HG03521 (cell line): ENCODE results near the gene LUC7L.
A peak's percentile ranks its signal among the peaks of the same experiment; 100 is the strongest.
"Not testable (repeated sequence)": the region's sequence is repeated elsewhere in the genome, so short reads cannot be mapped to it uniquely, and the experiment has no call there.

ENCODE experiments used
- ATAC-seq: cut with Tn5 transposase; IDR thresholded peaks from one replicate; pipeline ENCODE4 v1.9.1; 2021; ENCODE audit warnings: mild to moderate bottlenecking, moderate library complexity; ENCODE audit not compliant: unreplicated experiment

Gene LUC7L

DNA sequence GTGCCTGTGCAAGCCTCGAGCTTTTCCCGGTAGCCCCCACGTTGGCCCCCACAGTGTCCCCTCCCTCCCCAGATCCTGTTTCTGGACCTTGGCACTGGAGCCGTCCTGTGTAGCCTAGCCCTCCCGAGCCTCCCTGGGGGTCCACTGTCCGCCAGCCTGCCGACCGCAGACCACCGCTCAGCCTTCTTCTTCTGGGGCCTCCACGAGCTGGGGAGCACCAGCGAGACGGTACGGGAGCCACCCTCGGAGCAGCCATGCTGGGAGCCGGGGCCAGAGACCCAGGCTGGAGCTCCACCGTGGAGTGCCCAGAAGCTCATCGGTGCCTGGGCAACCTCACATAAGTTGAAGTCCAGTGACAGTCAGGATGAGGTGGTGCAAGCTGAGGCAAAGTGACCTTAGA lies 34.7 kb upstream of the LUC7L start:
- no peak for ATAC-seq

GRCh38 chr16:263182-263774 lies 34.0 kb upstream of the LUC7L start:
- no peak for ATAC-seq

- ATAC-seq: no peak
Measured at GRCh38 chr16:262121-262745, 33.0 kb upstream of the LUC7L start.

DNA sequence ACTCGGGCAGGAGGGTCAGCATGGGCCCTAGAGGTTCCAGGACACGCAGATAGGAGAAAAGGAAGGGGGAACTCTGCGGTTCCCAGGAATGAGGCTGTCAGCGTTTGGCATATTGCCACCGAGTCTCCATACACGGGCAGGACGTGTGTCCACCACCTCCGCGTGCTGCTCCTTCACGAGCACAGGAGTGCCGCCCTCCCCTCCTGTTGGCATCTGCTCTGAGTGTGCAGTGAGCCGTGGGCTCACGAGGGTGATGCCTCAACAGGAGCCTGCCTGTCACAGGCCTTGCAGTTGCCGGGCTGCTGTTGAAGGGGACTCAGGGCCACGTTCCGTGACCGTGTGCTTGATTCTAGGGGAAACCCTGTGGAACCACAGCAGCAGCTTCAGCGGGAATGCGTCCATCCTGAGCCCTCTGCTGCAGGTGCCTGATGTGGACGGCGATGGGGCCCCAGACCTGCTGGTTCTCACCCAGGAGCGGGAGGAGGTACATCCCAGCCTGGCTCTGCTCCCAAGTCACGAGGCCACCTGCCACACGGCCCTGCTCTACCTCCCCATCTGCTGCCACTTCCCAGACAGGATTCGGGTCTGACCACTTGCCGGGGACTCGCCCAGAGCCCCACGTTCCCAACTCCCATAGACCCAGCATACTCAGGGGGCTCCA lies 31.9 kb upstream of the LUC7L start:
- no peak for ATAC-seq

DNA sequence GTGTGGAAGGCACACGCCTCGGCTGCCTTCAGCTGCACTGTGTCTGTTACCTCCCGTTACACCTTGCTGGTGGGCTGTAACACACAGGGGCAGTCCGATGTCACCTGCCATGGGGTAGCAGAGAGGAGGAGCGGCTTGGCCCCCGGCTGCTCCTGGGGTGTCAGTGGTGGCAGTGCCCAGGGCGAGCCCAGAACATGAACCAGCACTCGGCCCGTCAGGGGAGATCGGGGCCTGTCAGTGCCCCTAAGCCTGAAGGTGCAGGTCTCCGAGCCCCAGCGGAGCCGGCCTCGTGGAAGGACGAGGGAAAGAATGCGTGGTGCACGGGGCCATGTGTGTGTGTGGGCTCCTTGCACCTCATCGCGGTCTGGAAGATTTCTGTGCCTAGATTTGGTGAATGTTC lies 31.1 kb upstream of the LUC7L start:
- ATAC-seq: no peak

DNA sequence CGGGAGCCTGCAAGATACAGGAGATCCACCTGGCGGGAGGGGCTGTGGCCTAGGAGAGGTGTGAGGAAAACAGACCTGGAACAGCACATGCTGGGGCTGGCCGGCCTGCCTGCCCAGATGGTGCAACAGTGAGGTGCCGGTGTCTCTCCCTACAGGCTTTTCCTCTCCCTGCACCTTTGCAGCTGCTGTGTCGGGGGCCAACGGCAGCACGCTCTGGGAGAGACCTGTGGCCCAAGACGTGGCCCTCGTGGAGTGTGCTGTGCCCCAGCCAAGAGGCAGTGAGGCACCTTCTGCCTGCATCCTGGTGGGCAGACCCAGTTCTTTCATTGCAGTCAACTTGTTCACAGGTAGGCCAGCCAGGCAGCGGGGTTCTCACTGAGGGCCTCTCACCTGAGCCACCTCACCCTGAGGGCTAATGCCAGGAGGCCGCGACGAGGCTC lies 30.6 kb upstream of the LUC7L start:
- no peak for ATAC-seq

- ATAC-seq: no peak
Measured at GRCh38 chr16:259226-259625, 30.0 kb upstream of the LUC7L start.

- not testable (repeated sequence) for ATAC-seq
Measured at GRCh38 chr16:258091-258490, 28.8 kb upstream of the LUC7L start.

DNA sequence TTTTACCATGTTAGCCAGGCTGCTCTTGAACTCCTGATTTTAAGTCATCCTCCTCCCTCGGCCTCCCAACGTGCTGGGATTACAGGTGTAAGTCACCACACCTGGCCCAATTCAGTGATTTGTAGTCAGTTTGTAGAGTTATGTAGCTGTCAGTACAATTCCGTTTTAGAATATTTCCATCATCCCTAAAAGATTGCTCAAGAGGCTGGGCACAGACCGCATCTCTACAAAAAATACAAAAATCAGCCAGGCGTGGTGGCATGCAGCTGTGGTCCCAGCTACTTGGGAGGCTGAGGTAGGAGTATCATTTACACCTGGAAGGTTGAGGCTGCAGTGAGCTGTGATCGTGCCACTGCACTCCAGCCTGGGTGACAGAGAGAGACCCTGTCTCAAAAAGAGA lies 25.9 kb upstream of the LUC7L start:
- no peak for ATAC-seq

- ATAC-seq: no peak
Measured at GRCh38 chr16:254461-254860, 25.2 kb upstream of the LUC7L start.

DNA sequence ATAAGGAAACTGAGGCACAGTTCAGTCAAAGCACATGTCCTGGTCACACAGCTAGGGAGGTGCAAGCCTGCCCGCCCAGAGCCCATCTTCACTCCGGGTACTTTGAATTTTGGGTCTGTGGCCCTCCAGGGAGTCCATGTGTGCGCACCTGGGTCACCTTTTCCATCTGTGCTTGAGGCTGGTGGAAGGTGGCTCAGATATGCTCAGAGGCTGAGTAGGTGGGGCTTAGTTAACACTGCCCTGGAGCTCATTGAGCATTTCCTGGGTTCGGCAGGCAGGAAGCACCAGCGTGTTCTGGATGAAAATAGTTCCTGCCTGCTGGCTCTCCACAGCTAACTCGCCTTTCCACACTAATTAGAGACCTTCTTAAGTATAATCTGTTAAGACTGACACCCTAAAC lies 24.6 kb upstream of the LUC7L start:
- ATAC-seq: no peak

- ATAC-seq: no peak
Measured at GRCh38 chr16:252366-253337, 23.4 kb upstream of the LUC7L start.

- no peak for ATAC-seq
Measured at GRCh38 chr16:249431-249830, 20.2 kb upstream of the LUC7L start.

GRCh38 chr16:247027-247426 lies 17.8 kb upstream of the LUC7L start:
- ATAC-seq: no peak

- no peak for ATAC-seq
Measured at GRCh38 chr16:245105-245504, 15.9 kb upstream of the LUC7L start.

DNA sequence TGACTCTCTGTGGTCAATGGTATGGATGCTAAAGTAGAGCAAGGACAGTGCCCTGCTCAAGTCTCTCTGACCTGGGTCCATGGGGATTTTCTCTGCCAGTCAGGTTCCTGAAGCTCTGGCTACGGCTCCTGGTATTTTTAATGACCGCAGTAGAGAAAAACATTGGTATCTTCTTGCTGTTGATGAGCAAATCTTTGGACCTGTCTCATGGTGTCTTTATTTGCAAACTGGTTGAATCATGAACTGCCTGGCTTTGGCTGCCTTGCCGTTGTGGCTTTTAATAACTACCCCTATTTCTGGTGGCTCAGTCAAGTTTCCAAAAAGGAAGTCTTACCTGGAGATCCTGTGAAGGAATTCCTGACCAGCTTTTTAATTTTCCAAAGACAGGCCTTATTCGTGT lies 14.1 kb upstream of the LUC7L start:
- no peak for ATAC-seq

DNA sequence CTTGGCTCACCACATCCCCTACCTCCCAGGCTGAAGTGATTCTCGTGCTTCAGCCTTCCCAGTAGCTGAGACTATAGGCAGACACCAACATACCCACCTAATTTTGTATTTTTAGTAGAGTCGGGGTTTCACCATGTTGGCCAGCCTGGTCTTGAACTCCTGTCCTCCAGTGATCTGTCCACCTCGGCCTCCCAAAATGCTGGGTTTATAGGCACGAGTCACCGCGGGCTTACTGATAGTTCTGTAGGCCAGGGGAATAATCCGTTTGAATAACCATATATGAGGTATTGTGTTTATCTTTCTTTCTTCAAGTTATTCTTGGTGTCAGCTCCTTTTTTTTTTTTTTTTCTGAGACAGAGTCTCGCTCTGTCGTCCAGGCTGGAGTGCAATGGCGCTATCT lies 13.0 kb upstream of the LUC7L start:
- ATAC-seq: no peak

- no peak for ATAC-seq
Measured at GRCh38 chr16:240559-240958, 11.3 kb upstream of the LUC7L start.

DNA sequence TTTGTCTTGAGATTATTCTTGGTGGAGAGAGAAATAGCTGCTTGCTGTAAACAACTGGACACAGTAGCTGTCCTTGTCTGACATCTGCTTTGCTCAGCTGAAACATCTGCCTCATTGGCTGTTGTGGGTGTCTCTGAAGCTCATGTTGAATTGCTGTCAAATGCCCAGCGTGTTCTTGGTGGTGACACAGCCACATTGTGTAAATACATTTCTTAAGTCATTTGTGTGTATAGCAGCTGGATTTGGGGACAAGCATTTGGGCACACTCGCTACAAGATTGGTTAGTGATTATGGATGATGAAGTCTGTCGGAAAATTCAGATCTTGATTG lies 10.7 kb upstream of the LUC7L start:
- ATAC-seq: no peak

DNA sequence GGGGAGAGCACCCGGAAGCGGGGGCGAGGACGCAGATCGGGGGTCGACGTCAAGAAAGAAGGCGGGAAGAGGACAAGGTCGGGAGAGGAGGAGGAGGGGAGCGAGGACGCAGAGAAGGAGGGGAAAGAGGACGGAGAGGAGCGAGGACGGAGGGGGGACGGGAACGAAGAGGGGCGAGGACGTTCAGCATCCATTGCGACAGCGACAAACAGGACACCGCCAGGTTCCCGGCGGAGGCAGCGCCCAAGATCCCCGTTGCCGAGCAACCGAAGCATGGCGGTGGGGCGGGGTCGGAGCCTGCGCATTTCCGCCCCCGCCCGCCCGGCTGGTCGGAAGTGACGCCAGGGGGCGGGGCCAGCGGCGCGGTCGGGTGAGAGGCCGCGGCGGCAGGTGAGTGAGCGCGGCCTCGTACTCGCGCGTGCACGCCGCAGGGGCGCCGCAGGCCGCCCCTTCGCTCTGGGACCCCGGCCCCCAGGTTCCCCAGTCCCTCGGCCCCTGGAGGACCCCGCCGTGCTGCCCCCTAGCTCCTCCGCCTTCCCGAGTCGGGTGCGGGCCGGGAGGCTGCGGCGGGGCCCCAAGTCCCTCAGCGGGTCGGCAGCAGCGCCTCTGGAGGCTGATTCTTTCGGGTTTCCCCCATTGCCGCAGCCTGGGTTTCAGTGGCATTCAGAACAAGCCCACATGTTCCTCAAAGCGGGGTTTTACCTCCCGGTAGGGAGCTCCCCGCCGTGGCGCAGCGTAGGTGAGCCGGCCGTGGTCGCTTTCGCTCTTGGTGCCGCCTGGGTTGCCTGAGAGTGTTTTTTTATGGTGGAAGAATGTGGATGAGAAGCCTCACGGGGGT lies 5.4 kb upstream of the LUC7L start, which contains the start of gene FAM234A:
Gene FAM234A, plus strand, starts transcription at position 354 of the 838 bp plus-strand sequence. CDS start 19,593 bp downstream, outside the sequence.
- peak; percentile 77 for ATAC-seq
